H9 (cell line): Measurements from ENCODE around the gene RBM12. TPM values are rescaled to one million over a fixed set of nuclear protein-coding genes. Genes with fewer than 3 reads are reported as not detected.

Experiments
- DNase-seq: peaks from one replicate; pipeline ENCODE4 v3.0.0-alpha.2; 2017
- H2AFZ ChIP-seq: one replicate; pipeline ENCODE4 v1.6.1; 2013; ENCODE audit warnings: mild to moderate bottlenecking, low read length, control low read depth, moderate library complexity
- H2AK5ac ChIP-seq: 2 replicates; pipeline ENCODE4 v1.6.1; 2013; ENCODE audit warnings: low read length, control low read depth, mixed read lengths; ENCODE audit not compliant: insufficient read length
- H2BK120ac ChIP-seq: one replicate; pipeline ENCODE4 v1.6.1; 2013; ENCODE audit warnings: low read depth, mild to moderate bottlenecking, low read length, control low read depth, inconsistent platforms; ENCODE audit not compliant: poor library complexity, severe bottlenecking
- H2BK12ac ChIP-seq: 2 replicates; pipeline ENCODE4 v1.6.1; 2013; ENCODE audit warnings: low read length, control low read depth, mixed read lengths, low read depth; ENCODE audit not compliant: insufficient read length
- H2BK15ac ChIP-seq: 2 replicates; pipeline ENCODE4 v1.6.1; 2013; ENCODE audit warnings: low read depth, low read length, control low read depth
- H2BK20ac ChIP-seq: one replicate; pipeline ENCODE4 v1.6.1; 2013; ENCODE audit warnings: low read depth, mild to moderate bottlenecking, low read length, control low read depth, inconsistent platforms; ENCODE audit not compliant: poor library complexity, severe bottlenecking
- H2BK5ac ChIP-seq: 2 replicates; pipeline ENCODE4 v1.6.1; 2013; ENCODE audit warnings: low read length, control low read depth, mixed read lengths; ENCODE audit not compliant: insufficient read length
- H3K14ac ChIP-seq: 2 replicates; pipeline ENCODE4 v1.6.1; 2013; ENCODE audit warnings: low read length, control low read depth; ENCODE audit not compliant: insufficient read depth
- H3K18ac ChIP-seq: 2 replicates; pipeline ENCODE4 v1.6.1; 2013; ENCODE audit warnings: low read depth, mild to moderate bottlenecking, mixed read lengths, low read length, control low read depth; ENCODE audit not compliant: insufficient read length
- H3K23ac ChIP-seq: 2 replicates; pipeline ENCODE4 v1.6.1; 2013; ENCODE audit warnings: low read length, control low read depth, mixed read lengths, low read depth; ENCODE audit not compliant: insufficient read length
- H3K23me2 ChIP-seq: 2 replicates; pipeline ENCODE4 v1.6.1; 2013; ENCODE audit warnings: low read depth, mild to moderate bottlenecking, mixed read lengths, low read length, control low read depth; ENCODE audit not compliant: insufficient read length, poor library complexity, severe bottlenecking
- H3K27ac ChIP-seq: 2 replicates; pipeline ENCODE4 v1.5.1; 2013; ENCODE audit warnings: low read length, control low read depth, mixed read lengths, low read depth; ENCODE audit not compliant: insufficient read length
- H3K27me3 ChIP-seq: 2 replicates; pipeline ENCODE4 v1.6.1; 2013; ENCODE audit warnings: low read length, control low read depth, inconsistent platforms; ENCODE audit not compliant: insufficient read depth
- H3K4ac ChIP-seq: 2 replicates; pipeline ENCODE4 v1.6.1; 2013; ENCODE audit warnings: low read depth, mild to moderate bottlenecking, control low read depth, inconsistent platforms, low read length, moderate library complexity
- H3K4me1 ChIP-seq: 2 replicates; pipeline ENCODE4 v1.6.1; 2013; ENCODE audit warnings: low read length, control low read depth, inconsistent platforms; ENCODE audit not compliant: insufficient read depth
- H3K4me2 ChIP-seq: 2 replicates; pipeline ENCODE4 v1.6.1; 2013; ENCODE audit warnings: low read length, control low read depth, mixed read lengths; ENCODE audit not compliant: insufficient read length, insufficient read depth
- H3K56ac ChIP-seq: 2 replicates; pipeline ENCODE4 v1.6.1; 2013; ENCODE audit warnings: low read depth, mild to moderate bottlenecking, mixed read lengths, low read length, control low read depth; ENCODE audit not compliant: insufficient read length
- H3K79me1 ChIP-seq: 2 replicates; pipeline ENCODE4 v1.6.1; 2013; ENCODE audit warnings: low read depth, mild to moderate bottlenecking, moderate library complexity, low read length, control low read depth, inconsistent platforms; ENCODE audit not compliant: insufficient read depth, poor library complexity, severe bottlenecking
- H3K79me2 ChIP-seq: 2 replicates; pipeline ENCODE4 v1.6.1; 2013; ENCODE audit warnings: low read length, control low read depth, inconsistent platforms; ENCODE audit not compliant: insufficient read depth
- H3K9ac ChIP-seq: 2 replicates; pipeline ENCODE4 v1.6.1; 2013; ENCODE audit warnings: low read length, control low read depth, mixed read lengths; ENCODE audit not compliant: insufficient read length; ENCODE audit errors: extremely low read depth
- H3K9me3 ChIP-seq: one replicate; pipeline ENCODE4 v1.6.1; 2013; ENCODE audit warnings: low read depth, low read length, inconsistent platforms; ENCODE audit not compliant: control insufficient read depth
- H3T11ph ChIP-seq: one replicate; pipeline ENCODE4 v1.6.1; 2013; ENCODE audit warnings: mild to moderate bottlenecking, low read length, control low read depth, inconsistent platforms
- H4K20me1 ChIP-seq: one replicate; pipeline ENCODE4 v1.6.1; 2013; ENCODE audit not compliant: control insufficient read depth, insufficient read length, insufficient read depth
- H4K5ac ChIP-seq: 2 replicates; pipeline ENCODE4 v1.6.1; 2013; ENCODE audit warnings: low read depth, mild to moderate bottlenecking, mixed read lengths, low read length, control low read depth; ENCODE audit not compliant: insufficient read length
- H4K8ac ChIP-seq: replicated peaks from 2 replicates; pipeline ENCODE4 v1.6.1; 2013; ENCODE audit warnings: low read length, control low read depth, mixed read lengths, low read depth; ENCODE audit not compliant: insufficient read length
- H4K91ac ChIP-seq: 2 replicates; pipeline ENCODE4 v1.6.1; 2013; ENCODE audit warnings: low read depth, mild to moderate bottlenecking, moderate library complexity, mixed read lengths, low read length, control low read depth; ENCODE audit not compliant: insufficient read length
- H3K27ac Mint-ChIP-seq, 3 experiments: 2 replicates in 2 of 3; 3 replicates in 1 of 3; pipeline ENCODE4 v1.8.0; 2020 to 2021; ENCODE audit warnings: mixed read lengths in 3 of 3, mild to moderate bottlenecking in 1 of 3, moderate library complexity in 1 of 3
- H3K27me3 Mint-ChIP-seq: 2 replicates; pipeline ENCODE4 v1.8.0; 2021; ENCODE audit warnings: low read depth, mild to moderate bottlenecking, moderate library complexity, mixed read lengths
- H3K36me3 Mint-ChIP-seq, 3 experiments: 2 replicates in 2 of 3; 3 replicates in 1 of 3; pipeline ENCODE4 v1.8.0; 2020 to 2021; ENCODE audit warnings: low read depth in 3 of 3, mixed read lengths in 3 of 3; ENCODE audit not compliant: insufficient read depth in 1 of 3
- H3K4me1 Mint-ChIP-seq, 2 experiments: 2 replicates each; pipeline ENCODE4 v1.8.0; 2020; ENCODE audit warnings: mixed read lengths in 2 of 2
- H3K4me3 Mint-ChIP-seq, 2 experiments: 2 replicates in 1 of 2; 3 replicates in 1 of 2; pipeline ENCODE4 v1.8.0; 2020 to 2021; ENCODE audit warnings: mild to moderate bottlenecking in 2 of 2, mixed read lengths in 2 of 2, moderate library complexity in 1 of 2
- H3K9me3 Mint-ChIP-seq, 2 experiments: 2 replicates in 1 of 2; 3 replicates in 1 of 2; pipeline ENCODE4 v1.8.0; 2020; ENCODE audit warnings: mild to moderate bottlenecking in 2 of 2, mixed read lengths in 2 of 2, moderate library complexity in 1 of 2
- WGBS: extraction: QIAGEN DNeasy Blood & Tissue Kit; methylation state at CpG from one replicate; pipeline ENCODE4 v1.1.7; 2013; ENCODE audit warnings: missing lambda C conversion rate, low lambda C conversion rate, mixed read lengths; ENCODE audit not compliant: insufficient read length; ENCODE audit errors: extremely low coverage; 5-methylcytosine and 5-hydroxymethylcytosine counted together
- total RNA-seq: library from RNA; stranded (reverse); gene quantifications from 2 replicates; pipeline ENCODE4 v1.2.1, GENCODE V29; 2021
- TF ChIP-seq, protein P1 (sequence below): fragments of 200-600 bp; sonication (generic); conservative IDR thresholded peaks from 3 replicates; pipeline ENCODE4 v1.8.0; 2021; ENCODE audit warnings: antibody characterized with exemption, mild to moderate bottlenecking

Gene RBM12
- total RNA-seq, 1 experiment from 2014 or later: 260 TPM

DNA sequence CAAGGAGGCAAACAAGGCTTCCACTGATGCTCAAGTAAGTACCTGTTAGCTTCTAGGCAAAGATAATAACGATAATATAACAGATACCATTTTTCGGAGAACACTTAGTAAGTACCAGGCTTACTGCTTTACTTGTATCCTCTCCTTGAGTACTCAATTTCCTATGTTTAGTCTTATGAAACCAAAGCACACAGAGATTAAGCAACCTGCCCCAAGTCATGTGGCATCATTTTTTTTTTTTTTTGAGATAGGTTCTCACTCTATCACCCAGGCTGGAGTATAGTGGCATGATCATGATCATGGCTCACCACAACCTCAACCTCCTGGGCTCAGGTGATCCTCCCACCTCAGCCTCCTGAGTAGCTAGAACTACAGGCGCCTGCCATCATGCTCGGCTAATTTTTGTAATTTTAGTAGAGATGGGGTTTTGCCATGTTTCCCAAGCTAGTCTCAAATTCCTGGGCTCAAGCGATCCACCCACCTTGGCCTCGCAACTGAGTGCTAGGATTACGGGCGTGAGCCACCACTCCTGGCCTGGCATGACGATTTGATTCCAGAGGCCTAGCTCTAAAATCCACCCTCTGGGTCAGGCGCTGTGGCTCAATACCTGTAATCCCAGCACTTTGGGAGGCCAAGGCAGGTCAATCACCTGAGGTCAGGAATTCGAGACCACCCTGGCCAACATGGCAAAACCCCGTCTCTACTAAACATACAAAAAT lies 35.1 kb downstream of the RBM12 start:
- no peaks in the 10 kb centered on the region for H3K23me2 ChIP-seq
- H2BK20ac ChIP-seq: no peak overlapping the region
- H3K4me1 ChIP-seq: no peaks in the 10 kb centered on the region
- H3K23ac ChIP-seq: no peak overlapping the region
- peak; percentile 18 for DNase-seq
- H3K79me2 ChIP-seq: no peaks in the 10 kb centered on the region
- no peak overlapping the region for H4K91ac ChIP-seq
- Mint-ChIP-seq H3K27ac (no peak overlapping the region), H3K9me3 (no peaks in the 10 kb centered on the region; a peak in 1 of 5 replicates), H3K4me3 (no peak overlapping the region), H3K4me1 (no peaks in the 10 kb centered on the region), H3K27me3 (no peaks in the 10 kb centered on the region), H3K36me3 (peaks cover 44 to 71% (median 68%) of the 10 kb centered on the region in 3 experiments)
- no peaks in the 10 kb centered on the region for H4K20me1 ChIP-seq
- H2BK5ac ChIP-seq: no peak overlapping the region
- no peak overlapping the region for H2AFZ ChIP-seq
- H3K9ac ChIP-seq: no peak overlapping the region
- H2BK15ac ChIP-seq: no peak overlapping the region
- no peak overlapping the region for H3K4me2 ChIP-seq
- H2AK5ac ChIP-seq: no peak overlapping the region
- no peak overlapping the region for H4K5ac ChIP-seq
- no CpG with 5 or more reads among the region's 12 CpGs for WGBS
- no peak overlapping the region for H2BK12ac ChIP-seq
- no peak overlapping the region for H3T11ph ChIP-seq
- H3K18ac ChIP-seq: no peak overlapping the region
- no peak overlapping the region for H3K4ac ChIP-seq
- TF ChIP-seq, protein P1, sequence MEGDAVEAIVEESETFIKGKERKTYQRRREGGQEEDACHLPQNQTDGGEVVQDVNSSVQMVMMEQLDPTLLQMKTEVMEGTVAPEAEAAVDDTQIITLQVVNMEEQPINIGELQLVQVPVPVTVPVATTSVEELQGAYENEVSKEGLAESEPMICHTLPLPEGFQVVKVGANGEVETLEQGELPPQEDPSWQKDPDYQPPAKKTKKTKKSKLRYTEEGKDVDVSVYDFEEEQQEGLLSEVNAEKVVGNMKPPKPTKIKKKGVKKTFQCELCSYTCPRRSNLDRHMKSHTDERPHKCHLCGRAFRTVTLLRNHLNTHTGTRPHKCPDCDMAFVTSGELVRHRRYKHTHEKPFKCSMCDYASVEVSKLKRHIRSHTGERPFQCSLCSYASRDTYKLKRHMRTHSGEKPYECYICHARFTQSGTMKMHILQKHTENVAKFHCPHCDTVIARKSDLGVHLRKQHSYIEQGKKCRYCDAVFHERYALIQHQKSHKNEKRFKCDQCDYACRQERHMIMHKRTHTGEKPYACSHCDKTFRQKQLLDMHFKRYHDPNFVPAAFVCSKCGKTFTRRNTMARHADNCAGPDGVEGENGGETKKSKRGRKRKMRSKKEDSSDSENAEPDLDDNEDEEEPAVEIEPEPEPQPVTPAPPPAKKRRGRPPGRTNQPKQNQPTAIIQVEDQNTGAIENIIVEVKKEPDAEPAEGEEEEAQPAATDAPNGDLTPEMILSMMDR: no peak
- H3K79me1 ChIP-seq: no peaks in the 10 kb centered on the region
- H4K8ac ChIP-seq: no peak overlapping the region
- no peaks in the 10 kb centered on the region for H3K9me3 ChIP-seq
- no peak overlapping the region for H3K56ac ChIP-seq
- H3K27ac ChIP-seq: no peak overlapping the region
- H2BK120ac ChIP-seq: no peak overlapping the region
- H3K27me3 ChIP-seq: no peaks in the 10 kb centered on the region
- no peak overlapping the region for H3K14ac ChIP-seq
